Liver (tissue), 3 donors: ENCODE results near the gene JPH3.

ENCODE experiments used
- CTCF ChIP-seq: fragments of 150-350 bp; IDR thresholded peaks from 2 replicates; pipeline ENCODE4 v1.5.1; 2017; ENCODE audit warnings: improper control_type of control experiment, low read depth, low read length; ENCODE audit not compliant: missing input control
- FOXA1 ChIP-seq: IDR thresholded peaks from 2 replicates; pipeline ENCODE4 v1.6.1; 2016; ENCODE audit warnings: antibody characterized with exemption
- GABPA ChIP-seq, 2 donors: IDR thresholded peaks in 1 of 2; conservative IDR thresholded peaks in 1 of 2; 2 replicates each; pipeline ENCODE4 v1.6.1; 2016; ENCODE audit warnings: antibody characterized with exemption in 2 of 2, mild to moderate bottlenecking in 1 of 2, moderate library complexity in 1 of 2
- MAX ChIP-seq: IDR thresholded peaks from 2 replicates; pipeline ENCODE4 v1.6.1; 2016; ENCODE audit warnings: antibody characterized with exemption
- RAD21 ChIP-seq, 2 donors: IDR thresholded peaks; 2 replicates each; pipeline ENCODE4 v1.6.1; 2016; ENCODE audit warnings: antibody characterized with exemption in 2 of 2, mild to moderate bottlenecking in 2 of 2
- REST ChIP-seq: IDR thresholded peaks from 2 replicates; pipeline ENCODE4 v1.6.1; 2016; ENCODE audit warnings: antibody characterized with exemption, mild to moderate bottlenecking
- TAF1 ChIP-seq: conservative IDR thresholded peaks from 2 replicates; pipeline ENCODE4 v1.6.1; 2016; ENCODE audit warnings: antibody characterized with exemption, mild to moderate bottlenecking
- ZBTB33 ChIP-seq: IDR thresholded peaks from 2 replicates; pipeline ENCODE4 v1.6.1; 2016; ENCODE audit warnings: antibody characterized with exemption
- donor health status: healthy.
- donor health status: healthy.

- TF ChIP-seq CTCF: no peak
- no peak for TF ChIP-seq REST
- no peak for TF ChIP-seq TAF1
- no peak for TF ChIP-seq RAD21 (IDR thresholded peaks at IDR 0.05)
- TF ChIP-seq MAX: no peak
- TF ChIP-seq GABPA (IDR thresholded peaks at IDR 0.05 in 1 of 2, conservative IDR thresholded peaks at IDR 0.05 in 1 of 2): no peak
- no peak for TF ChIP-seq FOXA1
- TF ChIP-seq ZBTB33: no peak
These were observed 16.7 kb upstream of the JPH3 start for GRCh38 chr16:87585442-87586200.
